Gastroesophageal sphincter (tissue), 4 donors: ENCODE data around the gene WNT2. TPM values are rescaled to one million over a fixed set of nuclear protein-coding genes. Genes with fewer than 3 reads are reported as not detected.

Source experiments
- ATAC-seq: fragments of 150-250 bp; one replicate; pipeline ENCODE4 v1.9.1; 2016; ENCODE audit warnings: mild to moderate bottlenecking, moderate library complexity
- H3K27ac ChIP-seq, 4 donors: fragments of 200-600 bp; sonication (generic) in 3 of 4; 1 replicate in 3 of 4; 2 replicates in 1 of 4; pipeline ENCODE4 v1.5.1; 2016 to 2019
- H3K27me3 ChIP-seq: fragments of 200-600 bp; sonication (generic); one replicate; pipeline ENCODE4 v1.5.1; 2019
- H3K36me3 ChIP-seq, 2 donors: fragments of 200-600 bp; sonication (generic); one replicate each; pipeline ENCODE4 v1.5.1; 2019; ENCODE audit warnings: control low read depth in 1 of 2
- H3K4me1 ChIP-seq, 3 donors: fragments of 200-600 bp; sonication (generic); 1 replicate in 2 of 3; 2 replicates in 1 of 3; pipeline ENCODE4 v1.5.1; 2016 to 2019; ENCODE audit warnings: control low read depth in 2 of 3
- H3K4me3 ChIP-seq, 2 donors: fragments of 200-600 bp; sonication (generic); one replicate each; pipeline ENCODE4 v1.5.1; 2019; ENCODE audit warnings: mild to moderate bottlenecking in 1 of 2, moderate library complexity in 1 of 2
- H3K9me3 ChIP-seq, 3 donors: fragments of 200-600 bp; sonication (generic); one replicate each; pipeline ENCODE4 v1.5.1; 2017 to 2019; ENCODE audit warnings: control low read depth in 2 of 3
- EP300 ChIP-seq: sonication (generic); formaldehyde crosslinking; IDR thresholded peaks from one replicate; pipeline ENCODE4 v1.6.1; 2017; ENCODE audit warnings: antibody characterized with exemption, mild to moderate bottlenecking
- POLR2A ChIP-seq, 2 donors: fragments of 450-650 bp; IDR thresholded peaks; one replicate each; pipeline ENCODE4 v1.6.1; 2017; ENCODE audit warnings: antibody characterized with exemption in 2 of 2, mild to moderate bottlenecking in 2 of 2, moderate library complexity in 1 of 2
- POLR2AphosphoS5 ChIP-seq: sonication (generic); formaldehyde crosslinking; IDR thresholded peaks from one replicate; pipeline ENCODE4 v1.6.1; 2017; ENCODE audit warnings: antibody characterized with exemption
- WGBS, 2 donors: methylation state at CpG; one replicate each; pipeline ENCODE4 v1.1.5; 2018; ENCODE audit warnings: low coverage in 1 of 2; 5-methylcytosine and 5-hydroxymethylcytosine counted together
- total RNA-seq, 4 donors: library from RNA; depleted of rRNA; stranded (reverse); fragments of >200 nt; gene quantifications; one replicate each; pipeline ENCODE4 v1.1.0, GENCODE V29; 2016
- TF ChIP-seq, protein P1 (sequence below), 4 experiments: fragments of 200-600 bp in 2 of 4; fragments of 450-650 bp in 2 of 4; sonication (generic) in 1 of 4; IDR thresholded peaks; one replicate each; pipeline ENCODE4 v1.5.1; 2017 to 2019; ENCODE audit warnings: antibody characterized with exemption in 4 of 4, mild to moderate bottlenecking in 2 of 4, moderate library complexity in 2 of 4

Gene WNT2
- total RNA-seq, 4 donors from 2014 or later: 0.54 to 1.3 (median 1.1) TPM; not detected in 1

DNA sequence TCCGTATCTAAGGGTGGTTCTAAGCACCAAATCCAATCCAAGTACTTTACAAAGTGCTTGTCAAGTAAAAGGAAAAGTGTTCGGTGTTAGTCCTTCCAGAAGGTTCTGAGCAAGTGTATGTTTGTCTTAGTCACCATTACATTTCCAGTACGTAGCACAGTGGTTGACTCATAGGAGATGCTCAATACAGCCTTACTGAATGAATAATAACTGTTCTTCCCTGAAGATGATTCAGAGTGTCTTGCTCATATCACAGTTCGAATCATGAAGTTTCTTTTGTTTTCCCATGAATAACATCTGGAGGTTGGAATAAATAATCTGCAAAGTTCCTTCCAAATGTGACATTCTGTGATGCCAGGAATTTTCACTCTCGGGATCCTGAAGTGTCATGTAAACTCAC is 53.4 kb downstream of the WNT2 start:
- no peak for ATAC-seq
- Histone ChIP-seq H3K4me3 (no peak overlapping the region), H3K27me3 (no peaks in the 10 kb centered on the region), H3K9me3 (peaks cover 0 to 4% (median 0%) of the 10 kb centered on the region in 3 donors), H3K4me1 (no peaks in the 10 kb centered on the region), H3K36me3 (no peaks in the 10 kb centered on the region), H3K27ac (no peak overlapping the region)
- 44 to 55% methylated on average over 4 to 5 of the region's 5 CpGs for WGBS, 2 donors
- TF ChIP-seq POLR2AphosphoS5 (no peak), EP300 (no peak), POLR2A (IDR thresholded peaks at IDR 0.05) (no peak)
- TF ChIP-seq, protein P1, sequence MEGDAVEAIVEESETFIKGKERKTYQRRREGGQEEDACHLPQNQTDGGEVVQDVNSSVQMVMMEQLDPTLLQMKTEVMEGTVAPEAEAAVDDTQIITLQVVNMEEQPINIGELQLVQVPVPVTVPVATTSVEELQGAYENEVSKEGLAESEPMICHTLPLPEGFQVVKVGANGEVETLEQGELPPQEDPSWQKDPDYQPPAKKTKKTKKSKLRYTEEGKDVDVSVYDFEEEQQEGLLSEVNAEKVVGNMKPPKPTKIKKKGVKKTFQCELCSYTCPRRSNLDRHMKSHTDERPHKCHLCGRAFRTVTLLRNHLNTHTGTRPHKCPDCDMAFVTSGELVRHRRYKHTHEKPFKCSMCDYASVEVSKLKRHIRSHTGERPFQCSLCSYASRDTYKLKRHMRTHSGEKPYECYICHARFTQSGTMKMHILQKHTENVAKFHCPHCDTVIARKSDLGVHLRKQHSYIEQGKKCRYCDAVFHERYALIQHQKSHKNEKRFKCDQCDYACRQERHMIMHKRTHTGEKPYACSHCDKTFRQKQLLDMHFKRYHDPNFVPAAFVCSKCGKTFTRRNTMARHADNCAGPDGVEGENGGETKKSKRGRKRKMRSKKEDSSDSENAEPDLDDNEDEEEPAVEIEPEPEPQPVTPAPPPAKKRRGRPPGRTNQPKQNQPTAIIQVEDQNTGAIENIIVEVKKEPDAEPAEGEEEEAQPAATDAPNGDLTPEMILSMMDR (IDR thresholded peaks at IDR 0.05): no peak

DNA sequence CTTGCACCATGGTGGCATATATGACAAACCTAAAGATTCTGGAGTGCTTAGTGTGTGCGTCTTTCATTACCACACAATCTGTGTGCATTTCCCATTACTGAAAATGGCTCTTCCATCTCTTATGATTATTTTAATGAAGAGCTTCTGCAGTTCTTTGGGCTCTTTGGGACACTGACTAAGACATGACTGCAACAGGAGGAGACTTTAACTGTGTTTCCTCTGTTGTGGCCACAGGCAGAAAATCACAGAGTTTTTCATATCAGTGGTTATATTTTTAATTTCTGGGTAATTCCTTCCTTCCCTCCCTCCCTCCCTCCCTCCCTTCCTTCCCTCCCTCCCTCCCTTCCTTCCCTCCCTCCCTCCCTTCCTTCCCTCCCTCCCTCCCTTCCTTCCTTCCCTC is 58.1 kb downstream of the WNT2 start:
- no peak for ATAC-seq
- TF ChIP-seq, protein P1 (IDR thresholded peaks at IDR 0.05): no peak
- TF ChIP-seq EP300: no peak
- TF ChIP-seq POLR2AphosphoS5: no peak
- no peak for TF ChIP-seq POLR2A (IDR thresholded peaks at IDR 0.05)
- H3K4me1 ChIP-seq: no peaks in the 10 kb centered on the region
- no peak overlapping the region for H3K27ac ChIP-seq
- 0 to 44% methylated on average over 1 of the region's 1 CpG for WGBS, 2 donors
- no peak overlapping the region for H3K4me3 ChIP-seq
- H3K9me3 ChIP-seq: peaks cover 0 to 4% (median 0%) of the 10 kb centered on the region in 3 donors
- H3K27me3 ChIP-seq: no peaks in the 10 kb centered on the region
- H3K36me3 ChIP-seq: no peaks in the 10 kb centered on the region

DNA sequence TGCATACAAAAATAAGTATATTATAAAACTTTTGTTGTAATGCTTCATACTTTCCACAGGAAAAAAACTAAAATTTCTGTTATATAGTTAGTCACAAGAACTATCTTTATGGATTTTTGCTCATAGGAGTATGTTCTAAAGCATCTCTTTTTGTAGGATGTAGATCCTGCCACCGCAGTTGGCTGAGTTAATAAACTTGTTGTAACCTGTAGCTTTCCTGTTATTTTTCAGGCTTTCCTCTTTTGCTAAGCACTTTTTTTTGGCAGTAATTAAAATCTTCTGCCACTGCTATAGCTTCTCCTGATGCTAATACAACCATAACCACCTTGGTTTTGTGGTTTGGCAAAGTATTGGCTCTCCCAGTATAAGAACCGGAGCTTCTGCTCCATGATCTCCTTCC is 60.3 kb downstream of the WNT2 start:
- Histone ChIP-seq H3K36me3 (no peaks in the 10 kb centered on the region), H3K4me3 (no peak overlapping the region), H3K9me3 (peaks cover 0 to 4% (median 0%) of the 10 kb centered on the region in 3 donors), H3K27me3 (no peaks in the 10 kb centered on the region), H3K4me1 (no peaks in the 10 kb centered on the region), H3K27ac (no peak overlapping the region)
- TF ChIP-seq EP300: no peak
- no peak for TF ChIP-seq POLR2A (IDR thresholded peaks at IDR 0.05)
- no peak for TF ChIP-seq POLR2AphosphoS5
- TF ChIP-seq, protein P1 (IDR thresholded peaks at IDR 0.05): no peak
- WGBS, 2 donors: 83 to 94% methylated on average over 2 of the region's 2 CpGs
- ATAC-seq: no peak

DNA sequence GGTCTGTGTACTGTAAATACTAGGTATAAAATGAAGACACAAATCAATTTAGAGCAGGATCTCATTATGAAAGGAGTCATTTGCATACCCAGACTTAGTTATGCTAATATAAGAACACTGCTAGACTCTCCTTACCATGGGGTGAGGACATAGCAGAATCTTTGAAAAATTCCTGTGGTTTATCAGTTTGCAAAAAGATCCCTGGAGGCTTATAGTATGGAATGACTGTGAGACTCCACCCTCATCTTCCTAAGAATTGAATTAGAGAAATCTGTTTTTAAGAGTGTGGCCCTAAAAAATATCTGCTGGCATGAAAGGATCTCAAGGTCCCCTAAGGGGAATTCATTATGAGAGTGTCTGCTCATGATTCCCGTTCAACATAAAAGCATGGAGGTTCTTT is 63.2 kb downstream of the WNT2 start:
- no peaks in the 10 kb centered on the region for H3K9me3 ChIP-seq
- no peak overlapping the region for H3K27ac ChIP-seq
- 55 to 80% methylated on average over 1 of the region's 1 CpG for WGBS, 2 donors
- no peak overlapping the region for H3K4me3 ChIP-seq
- TF ChIP-seq EP300: no peak
- TF ChIP-seq, protein P1 (IDR thresholded peaks at IDR 0.05): no peak
- TF ChIP-seq POLR2A (IDR thresholded peaks at IDR 0.05): no peak
- TF ChIP-seq POLR2AphosphoS5: no peak
- H3K36me3 ChIP-seq: no peaks in the 10 kb centered on the region
- no peaks in the 10 kb centered on the region for H3K27me3 ChIP-seq
- ATAC-seq: no peak
- no peaks in the 10 kb centered on the region for H3K4me1 ChIP-seq

DNA sequence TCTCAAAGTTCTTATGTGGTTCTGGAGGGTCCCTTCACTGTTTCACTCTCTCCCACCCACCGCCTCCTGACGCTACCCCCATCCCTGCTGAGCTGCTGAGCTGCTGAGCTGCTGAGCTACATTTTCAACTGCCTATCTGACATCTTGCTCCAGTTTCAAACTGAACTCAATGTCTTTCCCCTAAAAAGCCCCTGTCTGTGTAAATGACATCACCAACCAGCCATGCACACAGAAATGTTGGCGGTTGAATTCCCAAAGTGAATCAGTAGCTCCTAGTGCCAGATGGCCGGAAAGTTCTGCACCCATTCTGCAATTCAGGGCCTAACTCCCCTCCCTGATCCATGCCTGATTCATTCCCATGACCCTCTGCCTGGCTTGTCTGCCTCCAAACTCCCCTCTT is 71.2 kb downstream of the WNT2 start:
- no peak for TF ChIP-seq POLR2A (IDR thresholded peaks at IDR 0.05)
- no peak for TF ChIP-seq EP300
- no peak for TF ChIP-seq POLR2AphosphoS5
- WGBS, 2 donors: 66% methylated on average over 4 of the region's 4 CpGs; no CpG with 5 or more reads in 1 of the 2 donors
- no peak for ATAC-seq
- no peak overlapping the region for H3K27ac ChIP-seq
- no peaks in the 10 kb centered on the region for H3K4me1 ChIP-seq
- no peaks in the 10 kb centered on the region for H3K36me3 ChIP-seq
- H3K9me3 ChIP-seq: no peaks in the 10 kb centered on the region
- H3K4me3 ChIP-seq: no peak overlapping the region
- H3K27me3 ChIP-seq: no peaks in the 10 kb centered on the region
